Mesenchymal stem cell (in vitro differentiated cells and primary cell): Measurements from ENCODE around the gene TIGAR.
A peak's percentile ranks its signal among the peaks of the same experiment; 100 is the strongest.

Experiments
- DNase-seq: peaks from one replicate; pipeline ENCODE4 v3.0.0-alpha.2; 2013
- H2AFZ ChIP-seq: one replicate; pipeline ENCODE4 v1.6.1; 2013; ENCODE audit warnings: low read depth, mild to moderate bottlenecking, control low read depth, inconsistent platforms, low read length, moderate library complexity
- H2AK5ac ChIP-seq: 2 replicates; pipeline ENCODE4 v1.6.1; 2013; ENCODE audit warnings: low read length, moderate library complexity, mild to moderate bottlenecking, inconsistent platforms; ENCODE audit not compliant: severe bottlenecking
- H2BK120ac ChIP-seq: one replicate; pipeline ENCODE4 v1.6.1; 2013; ENCODE audit warnings: low read depth, mild to moderate bottlenecking, inconsistent platforms, low read length, moderate library complexity
- H2BK12ac ChIP-seq, 2 experiments: one replicate each; pipeline ENCODE4 v1.6.1; 2013; ENCODE audit warnings: inconsistent platforms in 2 of 2, low read length in 2 of 2, mild to moderate bottlenecking in 2 of 2, moderate library complexity in 2 of 2, control low read depth in 1 of 2
- H2BK15ac ChIP-seq: one replicate; pipeline ENCODE4 v1.6.1; 2013; ENCODE audit warnings: mild to moderate bottlenecking, low read depth, inconsistent platforms; ENCODE audit not compliant: poor library complexity, severe bottlenecking
- H2BK5ac ChIP-seq: 2 replicates; pipeline ENCODE4 v1.6.1; 2013; ENCODE audit warnings: low read depth, mild to moderate bottlenecking, low read length, control low read depth, inconsistent platforms; ENCODE audit not compliant: poor library complexity, severe bottlenecking
- H3K14ac ChIP-seq, 2 experiments: one replicate each; pipeline ENCODE4 v1.6.1; 2013; ENCODE audit warnings: inconsistent platforms in 2 of 2, low read length in 2 of 2, control low read depth in 1 of 2, mild to moderate bottlenecking in 1 of 2, moderate library complexity in 1 of 2
- H3K18ac ChIP-seq, 2 experiments: one replicate each; pipeline ENCODE4 v1.6.1; 2013; ENCODE audit warnings: inconsistent platforms in 2 of 2, low read length in 2 of 2, control low read depth in 1 of 2, low read depth in 1 of 2, mild to moderate bottlenecking in 1 of 2
- H3K23ac ChIP-seq, 2 experiments: one replicate each; pipeline ENCODE4 v1.6.1; 2013; ENCODE audit warnings: inconsistent platforms in 2 of 2, low read length in 2 of 2, mild to moderate bottlenecking in 2 of 2, moderate library complexity in 2 of 2, control low read depth in 1 of 2
- H3K27ac ChIP-seq: 2 replicates; pipeline ENCODE4 v1.5.1; 2013; ENCODE audit warnings: mild to moderate bottlenecking, moderate library complexity, low read length, control low read depth, inconsistent platforms; ENCODE audit not compliant: poor library complexity, severe bottlenecking
- H3K27me3 ChIP-seq, 2 experiments: 2 replicates each; pipeline versions ENCODE4 v1.6.1 to v1.7.0; 2013; ENCODE audit warnings: low read length in 2 of 2, mild to moderate bottlenecking in 2 of 2, moderate library complexity in 2 of 2, control low read depth in 1 of 2, inconsistent platforms in 1 of 2; ENCODE audit not compliant: control insufficient read depth in 1 of 2, insufficient read depth in 1 of 2
- H3K36me3 ChIP-seq, 2 experiments: 2 replicates each; pipeline versions ENCODE4 v1.6.1 to v1.7.0; 2013; ENCODE audit warnings: low read length in 2 of 2, control low read depth in 1 of 2, inconsistent platforms in 1 of 2, low read depth in 1 of 2, mild to moderate bottlenecking in 1 of 2; ENCODE audit not compliant: insufficient read depth in 2 of 2, control insufficient read depth in 1 of 2
- H3K4ac ChIP-seq, 2 experiments: one replicate each; pipeline ENCODE4 v1.6.1; 2013; ENCODE audit warnings: inconsistent platforms in 2 of 2, low read length in 2 of 2, mild to moderate bottlenecking in 2 of 2, moderate library complexity in 2 of 2, control low read depth in 1 of 2, low read depth in 1 of 2
- H3K4me1 ChIP-seq: 2 replicates; pipeline ENCODE4 v1.6.1; 2013; ENCODE audit warnings: low read depth, low read length, control low read depth; ENCODE audit not compliant: control insufficient read depth, insufficient read depth
- H3K4me2 ChIP-seq: 2 replicates; pipeline ENCODE4 v1.6.1; 2013; ENCODE audit warnings: low read length, mild to moderate bottlenecking, inconsistent platforms; ENCODE audit not compliant: poor library complexity, severe bottlenecking
- H3K4me3 ChIP-seq, 2 experiments: 2 replicates each; pipeline versions ENCODE4 v1.5.1 to v1.7.0; 2013; ENCODE audit warnings: low read length in 2 of 2, mild to moderate bottlenecking in 2 of 2, control low read depth in 1 of 2, low read depth in 1 of 2; ENCODE audit not compliant: insufficient read depth in 1 of 2
- H3K79me1 ChIP-seq: replicated peaks from 2 replicates; pipeline ENCODE4 v1.6.1; 2013; ENCODE audit warnings: mild to moderate bottlenecking, control low read depth, low read length, inconsistent platforms; ENCODE audit not compliant: poor library complexity, severe bottlenecking
- H3K9ac ChIP-seq: 2 replicates; pipeline ENCODE4 v1.7.0; 2013; ENCODE audit warnings: mild to moderate bottlenecking, low read length, moderate library complexity
- H3K9me3 ChIP-seq: 2 replicates; pipeline ENCODE4 v1.7.0; 2013; ENCODE audit warnings: mild to moderate bottlenecking, low read length; ENCODE audit not compliant: control insufficient read depth
- H4K8ac ChIP-seq: one replicate; pipeline ENCODE4 v1.6.1; 2013; ENCODE audit warnings: inconsistent platforms, mild to moderate bottlenecking, low read length, moderate library complexity
- H4K91ac ChIP-seq: one replicate; pipeline ENCODE4 v1.6.1; 2013; ENCODE audit warnings: mild to moderate bottlenecking, low read length, inconsistent platforms
- WGBS: methylation state at CpG from one replicate; pipeline ENCODE4 v1.1.7; 2013; ENCODE audit warnings: mixed read lengths; 5-methylcytosine and 5-hydroxymethylcytosine counted together

TIGAR gene

DNA sequence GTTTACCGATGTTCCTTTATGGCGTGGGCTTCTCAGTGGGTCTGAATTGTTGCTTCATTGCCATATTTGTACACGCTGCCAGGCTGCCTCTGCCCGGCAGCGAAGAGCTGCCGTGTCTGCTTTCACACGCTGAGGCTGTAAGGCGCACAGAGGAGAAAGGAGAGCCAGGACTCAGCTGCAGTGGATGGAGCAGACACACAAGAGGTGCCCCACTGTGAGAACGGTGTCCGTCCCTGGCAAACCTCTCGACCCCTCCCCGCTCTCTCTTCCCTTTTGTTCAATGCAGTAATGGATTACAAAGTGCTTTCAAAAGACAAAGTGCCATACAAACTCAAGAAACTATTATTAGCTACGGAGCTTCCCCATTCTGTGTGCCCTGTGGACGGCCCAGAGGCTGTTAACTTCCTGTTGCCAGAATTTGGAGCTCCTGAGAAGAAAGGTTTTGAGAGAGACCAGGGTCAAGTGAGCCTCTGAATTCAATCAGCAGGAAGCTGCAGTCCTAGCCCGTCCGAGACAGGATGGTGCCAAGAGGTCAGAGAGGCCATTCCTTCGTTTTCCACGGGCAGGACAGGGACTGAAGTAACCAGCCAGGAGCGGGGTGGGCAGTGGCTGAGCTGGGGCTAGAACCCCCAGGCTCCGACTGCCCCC, 31.7 kb upstream of the TIGAR start:
- H3K27me3 ChIP-seq = peaks cover 0 to 20% of the 10 kb centered on the region in 2 experiments
- no peak overlapping the region for H2BK120ac ChIP-seq

DNA sequence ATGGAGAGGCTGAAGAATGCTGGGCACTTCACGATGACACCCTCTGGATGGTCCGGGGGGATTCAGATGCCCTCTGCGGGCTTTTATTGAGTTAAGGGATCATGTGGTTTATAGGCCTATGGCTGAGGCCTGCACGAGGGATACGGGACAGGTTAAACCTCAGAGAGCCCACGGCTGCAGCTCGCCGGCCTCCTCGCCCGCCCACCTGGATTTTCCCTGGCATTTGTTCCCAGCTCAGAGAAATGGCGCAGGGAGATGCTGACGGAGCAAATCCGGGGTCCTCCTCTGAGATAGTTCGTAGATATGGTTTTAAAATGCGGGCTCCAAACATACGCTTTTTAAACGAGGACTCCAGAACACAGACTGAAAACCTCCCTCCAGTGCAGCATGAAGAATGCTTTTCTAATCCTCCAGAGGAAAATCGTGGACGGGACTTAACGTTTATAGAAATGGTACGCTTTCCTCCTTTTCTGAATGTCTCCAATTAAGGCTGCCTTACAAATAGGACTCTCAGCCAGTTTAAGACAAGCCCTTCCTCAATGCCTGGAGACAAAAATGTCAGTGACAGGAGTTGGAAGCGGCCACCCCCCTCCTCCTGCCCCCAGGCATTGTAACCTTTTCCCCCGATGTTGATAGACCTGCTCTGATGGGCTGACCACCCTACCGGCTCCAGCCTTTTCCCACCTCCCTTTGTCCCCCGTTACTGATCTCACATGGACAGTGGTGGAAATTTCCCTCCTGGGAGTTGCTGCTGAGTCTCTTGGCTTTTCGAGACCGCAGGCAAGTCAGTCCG, 30.8 kb upstream of the TIGAR start:
- no peak overlapping the region for H3K23ac ChIP-seq
- H2BK120ac ChIP-seq = no peak overlapping the region
- DNase-seq = no peak
- no peak overlapping the region for H2BK15ac ChIP-seq
- 95% methylated on average over 28 of the region's 28 CpGs for WGBS
- no peak overlapping the region for H3K27ac ChIP-seq
- no peak overlapping the region for H2AK5ac ChIP-seq
- peaks cover 71 to 79% of the 10 kb centered on the region in 2 experiments for H3K36me3 ChIP-seq
- H2BK5ac ChIP-seq = no peak overlapping the region
- H3K27me3 ChIP-seq = peaks cover 0 to 20% of the 10 kb centered on the region in 2 experiments
- H2BK12ac ChIP-seq = no peak overlapping the region
- H3K14ac ChIP-seq = no peak overlapping the region
- peaks cover 6% of the 10 kb centered on the region for H3K4me1 ChIP-seq
- no peak overlapping the region for H3K9ac ChIP-seq
- H3K79me1 ChIP-seq = peaks cover 40% of the 10 kb centered on the region
- no peak overlapping the region for H3K4ac ChIP-seq
- H3K18ac ChIP-seq = no peak overlapping the region
- no peak overlapping the region for H3K4me2 ChIP-seq
- H3K4me3 ChIP-seq = no peak overlapping the region
- H4K8ac ChIP-seq = no peak overlapping the region
- H2AFZ ChIP-seq = no peak overlapping the region
- no peak overlapping the region for H4K91ac ChIP-seq
- H3K9me3 ChIP-seq = no peaks in the 10 kb centered on the region

More for the DNA sequence above, 31.7 kb upstream of the TIGAR start:
- no peak overlapping the region for H2AK5ac ChIP-seq
- peaks cover 69 to 77% of the 10 kb centered on the region in 2 experiments for H3K36me3 ChIP-seq
- H3K4me2 ChIP-seq = no peak overlapping the region
- peaks cover 6% of the 10 kb centered on the region for H3K4me1 ChIP-seq
- no peak for DNase-seq
- no peak overlapping the region for H3K14ac ChIP-seq
- no peak overlapping the region for H4K91ac ChIP-seq
- H3K9ac ChIP-seq = no peak overlapping the region
- H3K9me3 ChIP-seq = no peaks in the 10 kb centered on the region
- H3K27ac ChIP-seq = no peak overlapping the region
- no peak overlapping the region for H2BK12ac ChIP-seq
- no peak overlapping the region for H2AFZ ChIP-seq
- peak overlapping the region; percentile 41 for H2BK15ac ChIP-seq
- peaks cover 35% of the 10 kb centered on the region for H3K79me1 ChIP-seq
- H4K8ac ChIP-seq = no peak overlapping the region
- H3K4ac ChIP-seq = no peak overlapping the region
- no peak overlapping the region for H3K18ac ChIP-seq
- no peak overlapping the region for H2BK5ac ChIP-seq
- WGBS = 84% methylated on average over 19 of the region's 20 CpGs
- H3K4me3 ChIP-seq = no peak overlapping the region
- H3K23ac ChIP-seq = no peak overlapping the region

DNA sequence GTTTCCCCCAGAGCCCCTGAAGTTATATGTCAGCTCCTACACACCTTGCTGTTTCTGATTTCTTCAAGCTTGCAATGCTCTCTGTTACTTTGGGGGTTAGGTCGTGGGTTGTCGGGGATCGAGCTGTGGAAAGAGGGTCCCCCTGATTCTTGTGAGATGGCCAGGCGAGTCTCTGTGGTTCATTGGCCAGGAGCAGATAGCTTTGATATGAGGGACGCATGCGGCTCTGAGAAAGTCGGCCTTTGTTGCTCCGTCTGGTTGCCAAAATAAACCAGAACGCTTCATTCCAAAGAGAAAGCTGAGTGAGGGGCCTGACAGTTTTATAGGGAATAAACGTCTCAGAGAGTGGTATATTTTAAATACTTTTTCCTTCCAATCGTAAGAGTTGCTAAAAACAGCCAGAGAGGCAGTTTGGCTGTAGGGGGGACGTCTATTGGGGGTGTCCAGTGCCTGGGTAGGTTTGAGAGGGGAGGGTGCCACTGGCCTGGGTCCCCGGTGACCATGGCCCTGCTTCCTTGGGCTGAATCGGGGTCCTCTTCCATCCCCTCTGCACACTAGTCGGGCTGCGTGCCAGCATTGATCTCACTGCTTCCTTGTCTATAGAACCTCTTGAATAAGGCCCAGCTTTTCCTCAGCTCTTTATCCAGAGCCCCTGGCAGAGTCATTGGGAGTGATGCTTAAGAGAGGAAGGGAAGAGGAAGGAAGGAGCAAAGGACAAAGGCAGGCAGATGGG, 28.5 kb upstream of the TIGAR start:
- WGBS = 86% methylated on average over 13 of the region's 16 CpGs
- no peak for DNase-seq
- Histone ChIP-seq H2BK5ac (no peak overlapping the region), H3K14ac (no peak overlapping the region), H3K4me2 (no peak overlapping the region), H3K27ac (no peak overlapping the region), H3K9ac (no peak overlapping the region), H2AFZ (no peak overlapping the region), H2BK12ac (no peak overlapping the region), H4K8ac (no peak overlapping the region), H3K23ac (no peak overlapping the region), H3K27me3 (peaks cover 0 to 11% of the 10 kb centered on the region in 2 experiments), H3K4me3 (no peak overlapping the region), H3K4me1 (peaks cover 6% of the 10 kb centered on the region), H3K36me3 (peaks cover 63 to 75% of the 10 kb centered on the region in 2 experiments), H4K91ac (no peak overlapping the region), H3K4ac (no peak overlapping the region), H3K18ac (no peak overlapping the region), H3K79me1 (peaks cover 34% of the 10 kb centered on the region), H2BK120ac (no peak overlapping the region), H3K9me3 (no peaks in the 10 kb centered on the region), H2AK5ac (no peak overlapping the region), H2BK15ac (no peak overlapping the region)
